C4-2B (cell line): ENCODE measurements around the gene ZRANB2.

ENCODE experiments used
- ZFX ChIP-seq: fragments of 450-650 bp; IDR thresholded peaks from 2 replicates; pipeline ENCODE4 v1.6.1; 2017
- TF ChIP-seq, protein P1 (sequence below): fragments of 450-650 bp; conservative IDR thresholded peaks from 2 replicates; pipeline ENCODE4 v1.5.1; 2017; ENCODE audit warnings: mild to moderate bottlenecking

DNA sequence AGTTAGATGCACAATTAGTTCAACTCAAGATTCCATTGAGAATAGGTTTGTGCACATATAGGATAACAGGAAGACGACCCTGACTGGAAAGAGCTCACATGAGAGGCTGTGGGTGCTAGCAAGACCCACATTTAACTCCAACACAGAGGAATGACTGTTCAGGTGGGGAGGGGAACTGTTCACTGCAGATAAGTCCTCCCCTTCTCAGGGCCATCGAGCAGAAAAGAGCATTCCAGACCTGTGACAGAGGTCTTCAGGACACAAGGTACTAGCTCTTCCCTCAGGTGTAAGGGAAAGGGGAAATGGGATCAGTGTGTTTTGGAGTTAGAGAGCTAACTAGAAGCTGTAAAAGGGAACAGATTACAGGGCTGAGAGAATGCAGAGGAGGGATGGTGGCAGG, 41.9 kb downstream of the ZRANB2 start:
- TF ChIP-seq, protein P1, sequence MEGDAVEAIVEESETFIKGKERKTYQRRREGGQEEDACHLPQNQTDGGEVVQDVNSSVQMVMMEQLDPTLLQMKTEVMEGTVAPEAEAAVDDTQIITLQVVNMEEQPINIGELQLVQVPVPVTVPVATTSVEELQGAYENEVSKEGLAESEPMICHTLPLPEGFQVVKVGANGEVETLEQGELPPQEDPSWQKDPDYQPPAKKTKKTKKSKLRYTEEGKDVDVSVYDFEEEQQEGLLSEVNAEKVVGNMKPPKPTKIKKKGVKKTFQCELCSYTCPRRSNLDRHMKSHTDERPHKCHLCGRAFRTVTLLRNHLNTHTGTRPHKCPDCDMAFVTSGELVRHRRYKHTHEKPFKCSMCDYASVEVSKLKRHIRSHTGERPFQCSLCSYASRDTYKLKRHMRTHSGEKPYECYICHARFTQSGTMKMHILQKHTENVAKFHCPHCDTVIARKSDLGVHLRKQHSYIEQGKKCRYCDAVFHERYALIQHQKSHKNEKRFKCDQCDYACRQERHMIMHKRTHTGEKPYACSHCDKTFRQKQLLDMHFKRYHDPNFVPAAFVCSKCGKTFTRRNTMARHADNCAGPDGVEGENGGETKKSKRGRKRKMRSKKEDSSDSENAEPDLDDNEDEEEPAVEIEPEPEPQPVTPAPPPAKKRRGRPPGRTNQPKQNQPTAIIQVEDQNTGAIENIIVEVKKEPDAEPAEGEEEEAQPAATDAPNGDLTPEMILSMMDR = no peak
- no peak for TF ChIP-seq ZFX
